Large intestine (tissue), 3 donors: ENCODE measurements around the gene F11. TPM values are rescaled to one million over a fixed set of nuclear protein-coding genes. Genes with fewer than 3 reads are reported as not detected.
A peak's percentile ranks its signal among the peaks of the same experiment; 100 is the strongest.
"Not testable (repeated sequence)": the region's sequence is repeated elsewhere in the genome, so short reads cannot be mapped to it uniquely, and the experiment has no call there.

Experiments used
- DNase-seq, 2 donors: peaks; one replicate each; pipeline versions ENCODE4 v3.0.0 to v3.0.0-alpha.2; 2013
- H3K27ac ChIP-seq: one replicate; pipeline ENCODE4 v1.5.1; 2013; ENCODE audit warnings: low read length
- H3K27me3 ChIP-seq: 2 replicates; pipeline ENCODE4 v1.6.1; 2013; ENCODE audit warnings: low read length; ENCODE audit not compliant: control insufficient read depth, insufficient read depth
- H3K36me3 ChIP-seq: 2 replicates; pipeline ENCODE4 v1.6.1; 2013; ENCODE audit warnings: low read length; ENCODE audit not compliant: control insufficient read depth, insufficient read depth
- H3K4me1 ChIP-seq: one replicate; pipeline ENCODE4 v1.6.1; 2013; ENCODE audit warnings: low read length; ENCODE audit not compliant: control insufficient read depth, insufficient read depth
- H3K4me3 ChIP-seq: one replicate; pipeline ENCODE4 v1.5.1; 2013; ENCODE audit warnings: low read length
- H3K9me3 ChIP-seq: one replicate; pipeline ENCODE4 v1.6.1; 2013; ENCODE audit warnings: mild to moderate bottlenecking, low read depth, low read length, moderate library complexity; ENCODE audit not compliant: control insufficient read depth
- WGBS: methylation state at CpG from one replicate; pipeline ENCODE4 v1.1.5; 2013; ENCODE audit warnings: low lambda C conversion rate; ENCODE audit not compliant: insufficient coverage; 5-methylcytosine and 5-hydroxymethylcytosine counted together
- polyA plus RNA-seq: library from polyadenylated mRNA; unstranded; fragments of 120-200 nt; gene quantifications from one replicate; pipeline ENCODE4 v1.2.1, GENCODE V29; 2013

F11 gene
- polyA plus RNA-seq, 1 donor, result 1.1 TPM

GRCh38 chr4:186298031-186298647 lies 32.1 kb downstream of the F11 start:
- Histone ChIP-seq H3K9me3 (no peaks in the 10 kb centered on the region), H3K36me3 (no peaks in the 10 kb centered on the region), H3K27ac (no peak overlapping the region), H3K4me3 (no peak overlapping the region), H3K27me3 (peaks cover 12% of the 10 kb centered on the region), H3K4me1 (no peaks in the 10 kb centered on the region)
- DNase-seq, result peak in 1 of 2 donors; percentile 15
- no CpG with 5 or more reads among the region's 39 CpGs for WGBS

GRCh38 chr4:186299291-186299690 lies 33.3 kb downstream of the F11 start:
- H3K4me1 ChIP-seq, result no peaks in the 10 kb centered on the region
- no peak overlapping the region for H3K4me3 ChIP-seq
- no peaks in the 10 kb centered on the region for H3K36me3 ChIP-seq
- peaks cover 12% of the 10 kb centered on the region for H3K27me3 ChIP-seq
- no peaks in the 10 kb centered on the region for H3K9me3 ChIP-seq
- H3K27ac ChIP-seq, result no peak overlapping the region
- DNase-seq, result no peak
- WGBS, result 90% methylated on average over 2 of the region's 5 CpGs

GRCh38 chr4:186300659-186301390 lies 34.8 kb downstream of the F11 start:
- H3K4me1 ChIP-seq, result no peaks in the 10 kb centered on the region
- H3K27me3 ChIP-seq, result peaks cover 12% of the 10 kb centered on the region
- no peak overlapping the region for H3K4me3 ChIP-seq
- DNase-seq, result peak in 1 of 2 donors; percentile 51
- H3K27ac ChIP-seq, result no peak overlapping the region
- 100% methylated on average over 2 of the region's 6 CpGs for WGBS
- no peaks in the 10 kb centered on the region for H3K36me3 ChIP-seq
- no peaks in the 10 kb centered on the region for H3K9me3 ChIP-seq

DNA sequence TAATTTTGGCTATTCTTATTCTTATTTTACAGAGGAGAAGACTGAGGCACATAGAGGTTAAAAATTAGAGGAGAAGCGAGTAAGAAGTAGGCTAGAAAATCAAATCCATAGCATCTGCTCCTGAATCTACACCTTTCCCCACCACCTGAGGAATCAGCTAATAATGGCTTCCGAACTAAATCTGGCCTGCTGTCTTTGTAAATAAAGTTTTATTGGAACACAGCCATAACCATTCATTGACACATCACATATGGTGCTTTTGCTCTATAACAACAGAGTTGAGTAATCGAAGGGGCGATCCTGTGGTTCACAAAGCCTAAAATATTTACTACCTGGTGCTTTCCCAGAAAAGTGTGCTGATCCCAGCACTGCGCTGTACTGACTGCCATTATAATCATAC lies 38.2 kb downstream of the F11 start:
- H3K27ac ChIP-seq, result no peak overlapping the region
- no peak overlapping the region for H3K4me3 ChIP-seq
- H3K36me3 ChIP-seq, result no peaks in the 10 kb centered on the region
- WGBS, result no CpG with 5 or more reads among the region's 5 CpGs
- H3K27me3 ChIP-seq, result peaks cover 2% of the 10 kb centered on the region
- H3K4me1 ChIP-seq, result no peaks in the 10 kb centered on the region
- DNase-seq, result no peak
- H3K9me3 ChIP-seq, result no peaks in the 10 kb centered on the region

DNA sequence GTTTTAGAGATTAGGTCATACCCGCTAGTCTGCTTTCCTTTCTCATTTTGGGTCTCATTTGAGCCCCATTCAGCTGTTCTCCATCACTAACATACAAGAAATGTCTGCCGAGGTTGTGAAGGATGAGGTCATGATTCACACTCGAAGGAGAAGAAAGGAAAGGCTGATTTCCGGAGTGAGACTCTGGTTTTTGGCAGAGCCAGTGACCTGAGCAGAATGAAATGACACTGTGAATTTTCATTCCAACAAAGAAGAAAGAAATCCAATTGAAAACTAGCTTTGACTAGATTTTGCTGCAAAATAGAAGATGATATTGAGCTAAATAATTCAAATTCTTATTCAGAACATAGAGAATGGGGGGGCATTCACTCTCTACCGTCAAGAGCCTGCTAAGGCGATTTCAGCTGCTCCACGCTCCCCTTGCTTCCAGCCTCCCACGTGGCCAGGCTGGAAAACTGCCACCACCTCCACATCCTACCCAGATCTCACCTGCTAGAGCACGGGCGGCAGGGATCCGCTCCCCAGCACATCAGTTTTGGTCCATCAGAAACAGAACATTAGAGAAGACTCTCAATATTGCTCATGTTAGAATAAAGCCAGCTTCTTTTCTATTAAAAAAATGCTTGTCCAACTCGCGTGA lies 39.0 kb downstream of the F11 start:
- Histone ChIP-seq H3K9me3 (no peaks in the 10 kb centered on the region), H3K36me3 (no peaks in the 10 kb centered on the region), H3K27me3 (peaks cover 2% of the 10 kb centered on the region), H3K27ac (no peak overlapping the region), H3K4me1 (no peaks in the 10 kb centered on the region), H3K4me3 (no peak overlapping the region)
- WGBS, result 100% methylated on average over 3 of the region's 13 CpGs
- DNase-seq, result peak in 1 of 2 donors; percentile 8

GRCh38 chr4:186307497-186307896 lies 41.5 kb downstream of the F11 start:
- 92% methylated on average over 2 of the region's 4 CpGs for WGBS
- H3K36me3 ChIP-seq, result no peaks in the 10 kb centered on the region
- no peak for DNase-seq

DNA sequence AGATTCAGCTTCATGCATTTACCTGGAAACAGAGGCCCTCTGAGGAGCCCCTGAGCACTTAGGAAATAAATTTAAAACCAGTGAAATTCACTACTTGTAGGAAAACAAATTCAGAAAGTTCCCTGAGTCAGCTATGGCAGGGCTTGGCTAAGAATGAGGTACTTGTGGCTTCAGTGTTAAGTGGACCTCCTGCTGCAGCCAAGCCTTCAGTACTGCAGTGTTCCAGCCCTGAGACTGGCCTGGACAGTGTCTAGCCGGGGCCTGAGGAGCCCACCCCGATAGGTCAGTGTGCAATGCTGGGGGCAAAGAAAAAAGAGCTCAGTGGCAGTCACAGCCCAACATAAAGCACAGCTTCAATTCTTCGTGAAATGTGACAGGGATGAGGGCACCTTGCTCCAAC lies 41.9 kb downstream of the F11 start:
- WGBS, result no CpG with 5 or more reads among the region's 3 CpGs

More at GRCh38 chr4:186307497-186307896, 41.5 kb downstream of the F11 start:
- no peaks in the 10 kb centered on the region for H3K4me1 ChIP-seq
- H3K27ac ChIP-seq, result no peak overlapping the region
- H3K27me3 ChIP-seq, result peaks cover 2% of the 10 kb centered on the region
- no peaks in the 10 kb centered on the region for H3K9me3 ChIP-seq
- H3K4me3 ChIP-seq, result no peak overlapping the region

DNA sequence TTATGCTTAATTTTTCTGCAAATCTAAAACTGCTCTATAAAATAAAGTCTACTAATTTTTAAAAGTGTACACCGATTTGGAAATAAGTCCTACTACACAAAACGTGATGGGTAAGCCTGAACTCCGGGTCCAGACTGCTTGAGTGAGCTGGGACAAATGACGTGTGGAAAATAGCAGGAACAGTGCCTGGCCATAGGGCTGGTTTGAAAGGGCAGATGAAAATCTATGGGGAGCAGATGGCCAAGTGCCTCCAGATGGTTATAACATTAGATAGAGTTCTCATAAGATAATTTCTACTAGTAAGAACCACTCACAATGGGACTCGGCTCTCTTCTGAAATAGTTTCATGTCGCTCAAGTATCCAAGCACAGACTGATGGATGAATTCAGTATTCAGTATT lies 52.5 kb downstream of the F11 start:
- DNase-seq, result no peak
- Histone ChIP-seq H3K27me3 (no peaks in the 10 kb centered on the region), H3K4me3 (no peak overlapping the region), H3K4me1 (no peaks in the 10 kb centered on the region), H3K9me3 (no peaks in the 10 kb centered on the region), H3K27ac (no peak overlapping the region), H3K36me3 (no peaks in the 10 kb centered on the region)
- 60% methylated on average over 1 of the region's 6 CpGs for WGBS

More for the DNA sequence above, 41.9 kb downstream of the F11 start:
- Histone ChIP-seq H3K9me3 (no peaks in the 10 kb centered on the region), H3K27me3 (peaks cover 2% of the 10 kb centered on the region), H3K27ac (no peak overlapping the region), H3K36me3 (no peaks in the 10 kb centered on the region), H3K4me1 (no peaks in the 10 kb centered on the region), H3K4me3 (no peak overlapping the region)
- no peak for DNase-seq

GRCh38 chr4:186324660-186325059 lies 58.7 kb downstream of the F11 start:
- WGBS, result no CpG with 5 or more reads among the region's 33 CpGs
- H3K9me3 ChIP-seq, H3K4me1 ChIP-seq, DNase-seq, H3K27me3 ChIP-seq, H3K27ac ChIP-seq, H3K36me3 ChIP-seq, H3K4me3 ChIP-seq: not testable (repeated sequence)

GRCh38 chr4:186326391-186326790 lies 60.4 kb downstream of the F11 start:
- no peak overlapping the region for H3K4me3 ChIP-seq
- no peaks in the 10 kb centered on the region for H3K27me3 ChIP-seq
- no peak overlapping the region for H3K27ac ChIP-seq
- peaks cover 4% of the 10 kb centered on the region for H3K9me3 ChIP-seq
- no peaks in the 10 kb centered on the region for H3K36me3 ChIP-seq
- no peaks in the 10 kb centered on the region for H3K4me1 ChIP-seq
- whole genome bisulfite sequencing, result 67% methylated on average over 1 of the region's 3 CpGs
- DNase-seq, result peak in 1 of 2 donors; percentile 12
